Testis (tissue), 2 donors: ENCODE results near the gene PRIM2.

Experiments
- CTCF ChIP-seq, 3 experiments: fragments of 450-650 bp in 2 of 3; fragments of 200-600 bp in 1 of 3; sonication (generic) in 1 of 3; IDR thresholded peaks; one replicate each; pipeline ENCODE4 v1.5.1; 2016 to 2019; ENCODE audit warnings: antibody characterized with exemption in 3 of 3, mild to moderate bottlenecking in 2 of 3, moderate library complexity in 1 of 3
- POLR2A ChIP-seq: fragments of 450-650 bp; IDR thresholded peaks from one replicate; pipeline ENCODE4 v1.6.1; 2017; ENCODE audit warnings: antibody characterized with exemption, mild to moderate bottlenecking, moderate library complexity

- TF ChIP-seq CTCF (IDR thresholded peaks at IDR 0.05) (no peak), POLR2A (no peak)
Measured at GRCh38 chr6:57275384-57275783, 42.0 kb upstream of the PRIM2 start.
